Measurements from ENCODE around the gene CKM. TPM values are rescaled to one million over a fixed set of nuclear protein-coding genes. Genes with fewer than 3 reads are reported as not detected.

Gene CKM
- total and polyA plus RNA-seq, 12 donors = 2,078 to 7,765 (median 4,407) TPM

GRCh38 chr19:45278087-45278486 is 44.6 kb downstream of the CKM start:
- H3K27ac ChIP-seq = no peak overlapping the region
- intact Hi-C loops (cut with DNase I) = no loop called here
- no peaks in the 10 kb centered on the region for H3K27me3 ChIP-seq
- DNase-seq (no peak), ATAC-seq (no peak)
- no peaks in the 10 kb centered on the region for H3K9me3 ChIP-seq
- 93 to 94% methylated on average over 10 of the region's 10 CpGs for WGBS, 2 donors
- H3K36me3 ChIP-seq = peaks cover 0 to 97% (median 34%) of the 10 kb centered on the region in 9 donors
- TF ChIP-seq CTCF (IDR thresholded peaks at IDR 0.05) = no peak
- H3K4me3 ChIP-seq = no peak overlapping the region
- peaks cover 0 to 2% (median 0%) of the 10 kb centered on the region in 9 donors for H3K4me1 ChIP-seq

DNA sequence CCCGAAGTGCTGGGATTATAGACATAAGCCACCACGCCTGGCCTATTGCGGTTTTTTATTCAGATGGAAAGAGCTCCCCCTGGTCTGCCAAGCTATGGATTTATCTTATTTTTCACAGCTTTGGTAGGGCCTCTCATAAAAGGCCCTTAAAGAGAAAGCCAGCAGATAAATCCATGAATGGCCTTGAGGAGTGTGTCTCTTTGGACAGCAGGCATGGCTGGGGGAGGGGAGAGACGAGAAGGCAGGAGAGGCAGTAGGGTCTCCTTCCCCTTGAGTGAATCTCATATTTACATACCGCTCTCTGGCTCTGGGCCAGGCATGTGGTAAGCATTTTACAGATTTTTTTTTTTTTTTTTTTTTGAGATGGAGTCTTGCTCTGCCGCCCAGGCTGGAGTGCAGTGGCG is 46.4 kb downstream of the CKM start:
- ATAC-seq = no peak

GRCh38 chr19:45275370-45275971 is 47.2 kb downstream of the CKM start:
- peaks cover 0 to 96% (median 33%) of the 10 kb centered on the region in 9 donors for H3K36me3 ChIP-seq
- intact Hi-C loops (cut with DNase I) = no loop called here
- no peak overlapping the region for H3K27ac ChIP-seq
- peaks cover 0 to 9% (median 0%) of the 10 kb centered on the region in 9 donors for H3K4me1 ChIP-seq
- no peaks in the 10 kb centered on the region for H3K27me3 ChIP-seq
- H3K9me3 ChIP-seq = no peaks in the 10 kb centered on the region
- no peak overlapping the region for H3K4me3 ChIP-seq
- whole genome bisulfite sequencing, 2 donors = 73 to 74% methylated on average over 12 of the region's 12 CpGs
- no peak for TF ChIP-seq CTCF (IDR thresholded peaks at IDR 0.05)
- DNase-seq (no peak), ATAC-seq (no peak)

More for the DNA sequence above, 46.4 kb downstream of the CKM start:
- Histone ChIP-seq H3K9me3 (no peaks in the 10 kb centered on the region), H3K4me1 (peaks cover 0 to 9% (median 0%) of the 10 kb centered on the region in 9 donors), H3K4me3 (no peak overlapping the region), H3K27me3 (no peaks in the 10 kb centered on the region), H3K36me3 (peaks cover 0 to 97% (median 37%) of the 10 kb centered on the region in 9 donors), H3K27ac (no peak overlapping the region)
- WGBS, 2 donors = 82 to 85% methylated on average over 6 to 7 of the region's 7 CpGs
- TF ChIP-seq CTCF (IDR thresholded peaks at IDR 0.05) = no peak
- intact Hi-C loops (cut with DNase I) = no loop called here
- DNase-seq = no peak

- no peak for DNase-seq
- intact Hi-C loops (cut with DNase I) = no loop called here
- H3K4me3 ChIP-seq = no peak overlapping the region
- peaks cover 0 to 95% (median 27%) of the 10 kb centered on the region in 9 donors for H3K36me3 ChIP-seq
- no peak for ATAC-seq
- no peak overlapping the region for H3K27ac ChIP-seq
- no peak for TF ChIP-seq CTCF (IDR thresholded peaks at IDR 0.05)
- H3K4me1 ChIP-seq = peaks cover 0 to 9% (median 0%) of the 10 kb centered on the region in 9 donors
- no peaks in the 10 kb centered on the region for H3K27me3 ChIP-seq
- 79 to 82% methylated on average over 14 of the region's 14 CpGs for WGBS, 2 donors
- no peaks in the 10 kb centered on the region for H3K9me3 ChIP-seq
These were observed 49.2 kb downstream of the CKM start for GRCh38 chr19:45273521-45273855.
